ENCODE measurements around the gene MRPL37. TPM values are rescaled to one million over a fixed set of nuclear protein-coding genes. Genes with fewer than 3 reads are reported as not detected.
"Not testable (repeated sequence)": the region's sequence is repeated elsewhere in the genome, so short reads cannot be mapped to it uniquely, and the experiment has no call there.

The MRPL37 gene
- total RNA-seq, 2 donors from 2014 or later = 34.9 to 41.8 TPM

- TF ChIP-seq CTCF (IDR thresholded peaks at IDR 0.05) (no peak), POLR2A (IDR thresholded peaks at IDR 0.05) (no peak)
- intact Hi-C loops (cut with DNase I) = no loop called here
- Histone ChIP-seq H3K4me3 (no peak overlapping the region), H3K9me3 (no peaks in the 10 kb centered on the region), H3K27me3 (no peaks in the 10 kb centered on the region), H3K4me1 (peaks cover 6% of the 10 kb centered on the region), H3K27ac (no peak overlapping the region), H3K36me3 (replicated peaks in 1 of 2; ENCODE audit: insufficient read depth in 1 of 2, low read depth in 2 of 2) (no peaks in the 10 kb centered on the region)
- ATAC-seq = no peak
- 8 to 54% methylated on average over 2 to 3 of the region's 3 CpGs for WGBS, 2 donors
- no peak for DNase-seq
Measured at GRCh38 chr1:54160351-54160750, 39.6 kb upstream of the MRPL37 start.

- DNase-seq (no peak), ATAC-seq (no peak)
- Histone ChIP-seq H3K36me3 (replicated peaks in 1 of 2; ENCODE audit: insufficient read depth in 1 of 2, low read depth in 2 of 2) (no peaks in the 10 kb centered on the region), H3K4me1 (peaks cover 6% of the 10 kb centered on the region), H3K9me3 (no peaks in the 10 kb centered on the region), H3K4me3 (no peak overlapping the region), H3K27ac (no peak overlapping the region), H3K27me3 (no peaks in the 10 kb centered on the region)
- intact Hi-C loops (cut with DNase I) = no loop called here
- TF ChIP-seq CTCF (IDR thresholded peaks at IDR 0.05) (no peak), POLR2A (IDR thresholded peaks at IDR 0.05) (no peak)
- 70 to 74% methylated on average over 6 of the region's 6 CpGs for WGBS, 2 donors
Measured at GRCh38 chr1:54161495-54162168, 38.3 kb upstream of the MRPL37 start.

- ATAC-seq = no peak
- no peaks in the 10 kb centered on the region for H3K36me3 ChIP-seq (replicated peaks in 1 of 2; ENCODE audit: insufficient read depth in 1 of 2, low read depth in 2 of 2)
- DNase-seq = no peak
- WGBS, 2 donors = 87 to 88% methylated on average over 3 of the region's 3 CpGs
- no peak overlapping the region for H3K4me3 ChIP-seq
- TF ChIP-seq POLR2A (IDR thresholded peaks at IDR 0.05) = no peak
- no peak for TF ChIP-seq CTCF (IDR thresholded peaks at IDR 0.05)
- peaks cover 3% of the 10 kb centered on the region for H3K4me1 ChIP-seq
- no peak overlapping the region for H3K27ac ChIP-seq
- H3K27me3 ChIP-seq = no peaks in the 10 kb centered on the region
- no peaks in the 10 kb centered on the region for H3K9me3 ChIP-seq
- intact Hi-C loops (cut with DNase I) = no loop called here
Measured at GRCh38 chr1:54163051-54163450, 36.9 kb upstream of the MRPL37 start.

- H3K4me1 ChIP-seq = no peaks in the 10 kb centered on the region
- TF ChIP-seq POLR2A (IDR thresholded peaks at IDR 0.05) (no peak), CTCF (IDR thresholded peaks at IDR 0.05) (no peak)
- no peak for ATAC-seq
- no peaks in the 10 kb centered on the region for H3K36me3 ChIP-seq (replicated peaks in 1 of 2; ENCODE audit: insufficient read depth in 1 of 2, low read depth in 2 of 2)
- H3K4me3 ChIP-seq = no peak overlapping the region
- no peak for DNase-seq
- H3K9me3 ChIP-seq = no peaks in the 10 kb centered on the region
- 78 to 80% methylated on average over 5 of the region's 5 CpGs for WGBS, 2 donors
- no peaks in the 10 kb centered on the region for H3K27me3 ChIP-seq
- H3K27ac ChIP-seq = no peak overlapping the region
- intact Hi-C loops (cut with DNase I) = no loop called here
Measured at GRCh38 chr1:54163573-54163972, 36.4 kb upstream of the MRPL37 start.

GRCh38 chr1:54165146-54165545, 34.8 kb upstream of the MRPL37 start:
- intact Hi-C loops (cut with DNase I) = no loop called here
- DNase-seq = no peak
- no peak overlapping the region for H3K27ac ChIP-seq
- H3K27me3 ChIP-seq = no peaks in the 10 kb centered on the region
- no peak overlapping the region for H3K4me3 ChIP-seq
- H3K36me3 ChIP-seq (replicated peaks in 1 of 2; ENCODE audit: insufficient read depth in 1 of 2, low read depth in 2 of 2) = no peaks in the 10 kb centered on the region
- TF ChIP-seq POLR2A (IDR thresholded peaks at IDR 0.05) (no peak), CTCF (IDR thresholded peaks at IDR 0.05) (no peak)
- ATAC-seq = no peak
- WGBS, 2 donors = 86 to 91% methylated on average over 14 to 15 of the region's 15 CpGs
- no peaks in the 10 kb centered on the region for H3K9me3 ChIP-seq
- H3K4me1 ChIP-seq = no peaks in the 10 kb centered on the region

- H3K4me1 ChIP-seq; H3K4me3 ChIP-seq; intact Hi-C loops (cut with DNase I); ATAC-seq; H3K27ac ChIP-seq; H3K36me3 ChIP-seq (replicated peaks in 1 of 2; ENCODE audit: insufficient read depth in 1 of 2, low read depth in 2 of 2); DNase-seq; H3K9me3 ChIP-seq; H3K27me3 ChIP-seq: not testable (repeated sequence)
- 91 to 92% methylated on average over 8 of the region's 8 CpGs for WGBS, 2 donors
Measured at GRCh38 chr1:54166357-54166756, 33.6 kb upstream of the MRPL37 start.
